Endothelial cell of umbilical vein (primary cell): ENCODE data around the gene NCBP1. TPM values are rescaled to one million over a fixed set of nuclear protein-coding genes. Genes with fewer than 3 reads are reported as not detected.

ENCODE experiments used
- BruUV-seq: library from RNA; stranded (reverse); fragments of 400-500 nt; replicated peaks from 2 replicates; lab custom pipeline; 2021; lab: Mats Ljungman, UMichigan
- CTCF ChIA-PET: fragments of 300-600, 350-600 bp; sonication (Branson Sonifier 250); formaldehyde crosslinking; loops from one replicate; lab custom pipeline; 2021; ENCODE audit warnings: antibody characterized with exemption, inconsistent platforms; lab: Charles Lee
- POLR2A ChIA-PET: fragments of 300-600, 350-600 bp; sonication (Branson Sonifier 250); formaldehyde crosslinking; loops from one replicate; lab custom pipeline; 2021; ENCODE audit warnings: antibody characterized with exemption, inconsistent platforms; lab: Charles Lee
- DNase-seq: peaks from one replicate; pipeline ENCODE4 v3.0.0-alpha.2; 2011; ENCODE audit warnings: low read depth, low spot score
- FAIRE-seq: peaks from 2 replicates; lab custom pipeline; 2011; peaks lifted over from hg19 to GRCh38; lab: Jason Lieb, UNC
- H2AFZ ChIP-seq: 2 replicates; pipeline ENCODE4 v1.6.0; 2012; ENCODE audit warnings: low read depth, low read length, control low read depth, inconsistent platforms
- H3K27ac ChIP-seq: 2 replicates; pipeline ENCODE4 v1.5.1; 2011; ENCODE audit warnings: low read depth, mild to moderate bottlenecking, control low read depth, low read length, moderate library complexity; ENCODE audit not compliant: insufficient read depth
- H3K27me3 ChIP-seq, 2 experiments: 2 replicates each; pipeline versions ENCODE4 v1.6.0 to v1.6.1; 2011; ENCODE audit warnings: low read length in 2 of 2, mixed read lengths in 1 of 2; ENCODE audit not compliant: control insufficient read depth in 2 of 2, insufficient read depth in 2 of 2
- H3K36me3 ChIP-seq, 2 experiments: 2 replicates in 1 of 2; 3 replicates in 1 of 2; pipeline ENCODE4 v1.5.1; 2011; ENCODE audit warnings: low read length in 2 of 2, mild to moderate bottlenecking in 1 of 2, moderate library complexity in 1 of 2; ENCODE audit not compliant: control insufficient read depth in 2 of 2, insufficient read depth in 2 of 2; ENCODE audit errors: extremely low read depth in 1 of 2
- H3K4me1 ChIP-seq: 3 replicates; pipeline ENCODE4 v1.5.1; 2011; ENCODE audit warnings: mild to moderate bottlenecking, low read length; ENCODE audit not compliant: control insufficient read depth, insufficient read depth; ENCODE audit errors: extremely low read depth
- H3K4me2 ChIP-seq: 2 replicates; pipeline ENCODE4 v1.6.1; 2011; ENCODE audit warnings: low read length, control low read depth, mixed read lengths; ENCODE audit not compliant: insufficient read depth
- H3K4me3 ChIP-seq, 3 experiments: fragments of 200-600 bp in 1 of 3; sonication (generic), shearing (Covaris generic) in 1 of 3; replicated peaks in 1 of 3; 2 replicates each; pipeline ENCODE4 v1.5.1; 2011 to 2016; ENCODE audit warnings: control low read depth in 3 of 3, low read length in 3 of 3, mild to moderate bottlenecking in 2 of 3, inconsistent platforms in 1 of 3, low read depth in 1 of 3, moderate library complexity in 1 of 3; ENCODE audit not compliant: insufficient read depth in 1 of 3
- H3K79me2 ChIP-seq: 2 replicates; pipeline ENCODE4 v1.6.0; 2012; ENCODE audit warnings: low read length, inconsistent platforms; ENCODE audit not compliant: control insufficient read depth, insufficient read depth
- H3K9ac ChIP-seq: replicated peaks from 2 replicates; pipeline ENCODE3; 2011; ENCODE audit warnings: low read length, control low read depth; ENCODE audit not compliant: insufficient read depth; ENCODE audit errors: extremely low read depth
- H3K9me1 ChIP-seq: replicated peaks from 3 replicates; pipeline ENCODE4 v1.6.0; 2011; ENCODE audit warnings: mild to moderate bottlenecking, low read length; ENCODE audit not compliant: control insufficient read depth, insufficient read depth; ENCODE audit errors: extremely low read depth
- H3K9me3 ChIP-seq: replicated peaks from 2 replicates; pipeline ENCODE4 v1.5.1; 2012; ENCODE audit warnings: low read length, inconsistent platforms; ENCODE audit not compliant: control insufficient read depth, insufficient read depth
- H4K20me1 ChIP-seq: replicated peaks from 2 replicates; pipeline ENCODE3; 2011; ENCODE audit warnings: mild to moderate bottlenecking, low read length; ENCODE audit not compliant: control insufficient read depth, insufficient read depth; ENCODE audit errors: extremely low read depth
- EZH2 ChIP-seq: IDR thresholded peaks from 2 replicates; pipeline ENCODE4 v1.6.1; 2012; ENCODE audit warnings: borderline replicate concordance, low read depth, mild to moderate bottlenecking, moderate library complexity, low read length, inconsistent platforms; ENCODE audit not compliant: severe bottlenecking
- GATA2 ChIP-seq: IDR thresholded peaks from 2 replicates; pipeline ENCODE4 v1.7.0; 2011; ENCODE audit warnings: low read depth, mild to moderate bottlenecking, moderate library complexity, mixed read lengths, low read length; ENCODE audit not compliant: insufficient read length, insufficient read depth
- POLR2AphosphoS5 ChIP-seq: IDR thresholded peaks from 2 replicates; pipeline ENCODE4 v1.6.1; 2012; ENCODE audit warnings: low read depth, mild to moderate bottlenecking, control low read depth, low read length, moderate library complexity; ENCODE audit not compliant: insufficient read depth
- dilution Hi-C: fragments of 300-500 bp; cut with MboI; formaldehyde crosslinking; loops from one replicate; pipeline ENCODE4 v1.15.0; 2019; ENCODE audit warnings: low sequenced_read_pairs; ENCODE audit not compliant: extremely low pct_ligation_motif_present
- intact Hi-C: fragments of 100-400 bp; cut with micrococcal nuclease; formaldehyde crosslinking; loops from one replicate; pipeline ENCODE4 v1.10.0; 2022
- polyA plus RNA-seq, 4 experiments: library from polyadenylated mRNA; depleted of rRNA in 3 of 4; stranded (reverse) in 3 of 4; unstranded in 1 of 4; fragments of >200 nt; gene quantifications; 2 replicates each; pipeline versions ENCODE4 v1.2.1 to v1.2.3, GENCODE V29; 2011 to 2012; ENCODE audit warnings: missing spikeins in 1 of 4
- total RNA-seq: library from RNA; stranded (reverse); gene quantifications from 2 replicates; pipeline ENCODE4 v1.2.3, GENCODE V29; 2021
- TF ChIP-seq, protein P1 (sequence below): IDR thresholded peaks from 2 replicates; pipeline ENCODE4 v1.6.1; 2011; ENCODE audit not compliant: insufficient read depth, insufficient read length

Gene NCBP1
- total and polyA plus RNA-seq, 2 donors (not counting 3 experiments of a cell fraction or from before 2014, with no cell fraction given), result 10.9 to 45.3 TPM

- TF ChIP-seq POLR2AphosphoS5, result no peak
- TF ChIP-seq EZH2, result no peak
- no peak for TF ChIP-seq GATA2
- Histone ChIP-seq H3K4me3 (no peak overlapping the region), H3K9ac (no peak overlapping the region), H4K20me1 (no peaks in the 10 kb centered on the region), H3K9me3 (no peaks in the 10 kb centered on the region), H3K79me2 (no peaks in the 10 kb centered on the region), H3K9me1 (no peaks in the 10 kb centered on the region), H3K27me3 (peaks cover 5% of the 10 kb centered on the region in 2 experiments), H3K4me2 (no peak overlapping the region), H3K4me1 (no peaks in the 10 kb centered on the region), H2AFZ (no peak overlapping the region), H3K27ac (no peak overlapping the region), H3K36me3 (no peaks in the 10 kb centered on the region)
- CTCF ChIA-PET, result interaction anchor here (1.2 to 15.7 kb wide), 4 partner anchors 21 to 182 kb away, joined by 3 to 775 read pairs (median 10); partner anchors contain the start of gene TDRD7
- no peak for DNase-seq
- POLR2A ChIA-PET, result no interaction called here
- dilution Hi-C loops (no loop called here), intact Hi-C loops (no loop called here)
- FAIRE-seq, result no peak
- no TSS peak for BruUV-seq
Observed at GRCh38 chr9:97594381-97594921, 39.2 kb upstream of the NCBP1 start.

DNA sequence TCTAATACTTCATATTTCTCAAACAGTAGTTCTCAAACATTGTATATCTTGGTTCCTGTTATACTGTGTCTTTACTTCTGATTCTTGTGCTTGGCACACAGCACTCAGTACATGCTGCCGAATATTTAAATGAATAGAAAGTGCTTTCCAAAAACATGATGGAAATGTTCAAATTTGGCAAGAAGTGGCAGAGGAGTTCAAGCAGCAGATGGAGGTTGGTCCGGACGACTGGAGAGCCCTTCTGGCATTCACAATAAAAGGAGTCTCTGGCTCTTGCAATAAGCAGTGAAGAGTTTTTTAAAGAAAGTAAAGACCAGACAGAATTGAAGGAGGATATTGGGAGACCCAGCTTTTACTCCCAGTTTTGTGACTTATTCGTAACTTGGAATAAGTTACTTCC, 36.7 kb upstream of the NCBP1 start:
- Histone ChIP-seq H3K27me3 (peaks cover 4 to 5% of the 10 kb centered on the region in 2 experiments), H3K27ac (no peak overlapping the region), H3K9me1 (no peaks in the 10 kb centered on the region), H3K9me3 (no peaks in the 10 kb centered on the region), H3K9ac (no peak overlapping the region), H3K79me2 (no peaks in the 10 kb centered on the region), H3K36me3 (peaks cover 0 to 5% of the 10 kb centered on the region in 2 experiments), H3K4me1 (no peaks in the 10 kb centered on the region), H2AFZ (no peak overlapping the region), H3K4me3 (no peak overlapping the region), H3K4me2 (no peak overlapping the region), H4K20me1 (no peaks in the 10 kb centered on the region)
- dilution Hi-C loops, result no loop called here
- no peak for TF ChIP-seq EZH2
- TF ChIP-seq, protein P1, sequence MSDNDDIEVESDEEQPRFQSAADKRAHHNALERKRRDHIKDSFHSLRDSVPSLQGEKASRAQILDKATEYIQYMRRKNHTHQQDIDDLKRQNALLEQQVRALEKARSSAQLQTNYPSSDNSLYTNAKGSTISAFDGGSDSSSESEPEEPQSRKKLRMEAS, result no peak
- FAIRE-seq, result no peak
- CTCF ChIA-PET, result interaction anchor here (2.7 to 15.7 kb wide), 5 partner anchors 19 to 185 kb away, joined by 30 to 775 read pairs (median 79); partner anchors contain the start of gene TDRD7
- no peak for DNase-seq
- POLR2A ChIA-PET, result no interaction called here
- intact Hi-C loops, result loop anchor here (5.0 kb wide), 1 partner anchor 740 kb away; no protein-coding TSS in a partner anchor
- no TSS peak for BruUV-seq
